HepG2 (cell line): Measurements from ENCODE around the gene MYO5A. TPM values are rescaled to one million over a fixed set of nuclear protein-coding genes. Genes with fewer than 3 reads are reported as not detected.
A peak's percentile ranks its signal among the peaks of the same experiment; 100 is the strongest.

Source experiments
- AGO2 ChIP-seq: fragments of 200-400 bp; formaldehyde crosslinking; optimal IDR thresholded peaks from 2 replicates; pipeline ENCODE3; 2017; ENCODE audit warnings: mild to moderate bottlenecking, low read depth, low read length, moderate library complexity
- CAMTA2 ChIP-seq: sonication (generic); formaldehyde crosslinking; IDR thresholded peaks from 2 replicates; pipeline ENCODE4 v1.4.0; 2020; ENCODE audit warnings: mild to moderate bottlenecking, missing genetic modification reagents, borderline replicate concordance
- FOSL1 ChIP-seq: sonication (generic); formaldehyde crosslinking; IDR thresholded peaks from 2 replicates; pipeline ENCODE4 v1.9.0; 2021; ENCODE audit warnings: missing genetic modification reagents, borderline replicate concordance
- GATA4 ChIP-seq: sonication (generic); IDR thresholded peaks from 2 replicates; pipeline ENCODE4 v1.6.1; 2016; ENCODE audit warnings: antibody characterized with exemption, low read depth, borderline replicate concordance
- HIVEP1 ChIP-seq: sonication (generic); formaldehyde crosslinking; IDR thresholded peaks from 2 replicates; pipeline ENCODE4 v1.4.0; 2020; ENCODE audit warnings: mild to moderate bottlenecking, missing genetic modification reagents
- KDM2A ChIP-seq: sonication (generic); formaldehyde crosslinking; IDR thresholded peaks from 2 replicates; pipeline ENCODE4 v1.4.0; 2020; ENCODE audit warnings: low read depth, missing genetic modification reagents, borderline replicate concordance
- MXD1 ChIP-seq: sonication (generic); formaldehyde crosslinking; IDR thresholded peaks from 2 replicates; pipeline ENCODE4 v1.4.0; 2020; ENCODE audit warnings: mild to moderate bottlenecking, missing genetic modification reagents
- POLR2AphosphoS2 ChIP-seq: IDR thresholded peaks from 2 replicates; pipeline ENCODE4 v1.6.1; 2011; ENCODE audit warnings: low read depth, low read length, improper control_type of control experiment
- RAD21 ChIP-seq: fragments of 450-650 bp; formaldehyde crosslinking; IDR thresholded peaks from 2 replicates; pipeline ENCODE4 v1.5.0; 2020; ENCODE audit warnings: mild to moderate bottlenecking
- RBM22 ChIP-seq: fragments of 200-400 bp; formaldehyde crosslinking; optimal IDR thresholded peaks from 2 replicates; pipeline ENCODE3; 2017; ENCODE audit warnings: mild to moderate bottlenecking, low read length, moderate library complexity
- SALL1 ChIP-seq: sonication (generic); formaldehyde crosslinking; IDR thresholded peaks from 2 replicates; pipeline ENCODE4 v1.8.0; 2022; ENCODE audit warnings: mild to moderate bottlenecking, missing genetic modification reagents
- SP1 ChIP-seq, 2 experiments: fragments of 450-650 bp in 1 of 2; sonication (generic) in 1 of 2; formaldehyde crosslinking in 1 of 2; IDR thresholded peaks; 2 replicates each; pipeline versions ENCODE4 v1.4.0 to v1.6.1; 2016 to 2020; ENCODE audit warnings: missing genetic modification reagents in 1 of 2
- SSRP1 ChIP-seq: IDR thresholded peaks from 2 replicates; pipeline ENCODE4 v1.6.1; 2016; ENCODE audit warnings: control low read depth
- TP53 ChIP-seq: sonication (generic); formaldehyde crosslinking; conservative IDR thresholded peaks from 2 replicates; pipeline ENCODE4 v1.4.0; 2020; ENCODE audit warnings: missing genetic modification reagents
- YY1 ChIP-seq: IDR thresholded peaks from 2 replicates; pipeline ENCODE4 v1.6.1; 2011; ENCODE audit warnings: low read length, low read depth, moderate library complexity, mild to moderate bottlenecking; ENCODE audit not compliant: insufficient read depth, insufficient replicate concordance
- ZFP91 ChIP-seq: sonication (generic); formaldehyde crosslinking; IDR thresholded peaks from 2 replicates; pipeline ENCODE4 v1.9.0; 2022; ENCODE audit warnings: missing genetic modification reagents, mild to moderate bottlenecking, borderline replicate concordance
- ZNF225 ChIP-seq: sonication (generic); formaldehyde crosslinking; IDR thresholded peaks from 2 replicates; pipeline ENCODE4 v1.4.0; 2020; ENCODE audit warnings: mild to moderate bottlenecking, missing genetic modification reagents
- ZNF737 ChIP-seq: sonication (generic); formaldehyde crosslinking; IDR thresholded peaks from 2 replicates; pipeline ENCODE4 v1.5.0; 2020; ENCODE audit warnings: missing genetic modification reagents, mild to moderate bottlenecking, borderline replicate concordance
- polyA plus RNA-seq, 8 experiments: library from polyadenylated mRNA; depleted of rRNA in 3 of 8; stranded (reverse) in 7 of 8; unstranded in 1 of 8; fragments of >200 nt; fragmentation: Illumina TruSeq in 4 of 8; extraction: Trizol in 4 of 8; gene quantifications; 2 replicates each; pipeline versions ENCODE4 v1.2.1 to v1.2.3, GENCODE V29; 2011 to 2016; ENCODE audit warnings: low read depth in 4 of 8, missing spikeins in 1 of 8, mixed read lengths in 1 of 8; ENCODE audit not compliant: insufficient read depth in 1 of 8
- total RNA-seq, 5 experiments: library from RNA; depleted of rRNA; stranded (reverse); fragments of >200 nt; fragmentation: Illumina TruSeq; extraction: Trizol; gene quantifications; 2 replicates each; pipeline ENCODE4 v1.2.3, GENCODE V29; 2016; ENCODE audit warnings: low read depth in 1 of 5

The MYO5A gene
- total and polyA plus RNA-seq, 2 of the 13 experiments (the other 11 are each of a cell fraction or from before 2014, with no cell fraction given) = 2.8 to 4.8 TPM

GRCh38 chr15:52546031-52546751 lies 17.5 kb upstream of the MYO5A start (continued):
- TF ChIP-seq ZFP91 (CRISPR knock-in tag) = 0 out of 2 replicates have a peak, but pooled peaks have one; percentile 26
- TF ChIP-seq HIVEP1 (CRISPR knock-in tag) = 0 out of 2 replicates have a peak, but pooled peaks have one; percentile 25
- TF ChIP-seq MXD1 (CRISPR knock-in tag) = 0 out of 2 replicates have a peak, but pooled peaks have one; percentile 35
- peak; percentile 90 for TF ChIP-seq AGO2
- peak; percentile 14; the same call in 1 of the 2 replicates for TF ChIP-seq SALL1
- TF ChIP-seq KDM2A (CRISPR knock-in tag) = 0 out of 2 replicates have a peak, but pooled peaks have one; percentile 45
- TF ChIP-seq FOSL1 = no peak
- TF ChIP-seq RBM22 = peak; percentile 82
- TF ChIP-seq RAD21 = no peak
- 0 out of 2 replicates have a peak, but pooled peaks have one; percentile 23 for TF ChIP-seq ZNF225 (CRISPR knock-in tag)
- TF ChIP-seq POLR2AphosphoS2 = peak; percentile 86
- TF ChIP-seq CAMTA2 (CRISPR knock-in tag) = 0 out of 2 replicates have a peak, but pooled peaks have one; percentile 30
- TF ChIP-seq TP53 (CRISPR knock-in tag) = no peak
- 0 out of 2 replicates have a peak, but pooled peaks have one; percentile 39 for TF ChIP-seq ZNF737 (CRISPR knock-in tag)
- TF ChIP-seq SSRP1 (CRISPR knock-in tag) = peak; percentile 40; the same call in 1 of the 2 replicates
- peak; percentile 16 for TF ChIP-seq YY1
- TF ChIP-seq SP1 (IDR thresholded peaks at IDR 0.05) = no peak
- TF ChIP-seq SP1 (CRISPR knock-in tag; IDR thresholded peaks at IDR 0.05) = no peak
- 0 out of 2 replicates have a peak, but pooled peaks have one; percentile 24 for TF ChIP-seq GATA4
